ENCODE measurements around the gene ATOX1.

DNA sequence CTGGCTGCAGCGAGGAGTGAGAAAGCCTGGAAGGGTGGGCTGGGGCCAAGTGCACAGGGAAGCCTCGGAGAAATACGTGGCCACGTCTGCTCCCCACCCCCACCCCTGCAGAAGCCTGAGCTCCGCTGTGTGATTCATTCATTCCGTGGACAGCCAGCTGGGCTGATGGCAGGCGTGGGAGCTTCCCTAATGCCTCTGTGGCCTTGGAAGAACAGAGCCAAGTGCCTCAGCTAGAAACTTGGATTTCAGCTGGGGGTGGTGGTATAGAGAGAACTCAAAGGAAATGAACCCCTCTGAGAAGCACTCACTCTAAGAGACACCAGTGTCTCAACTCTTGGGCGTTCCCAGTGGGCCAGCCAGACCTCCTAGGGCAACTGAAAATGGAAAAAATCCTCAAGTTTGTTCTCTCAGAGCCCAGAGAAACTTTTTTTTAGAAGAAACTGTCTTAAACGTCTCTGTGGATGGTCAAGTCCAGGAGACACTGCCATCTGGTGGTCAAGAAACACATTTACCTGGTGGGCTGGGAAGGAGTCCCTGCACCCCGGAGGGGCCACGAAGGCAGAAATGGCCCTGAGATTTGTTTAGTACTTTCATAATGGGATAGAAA, 18.0 kb downstream of the ATOX1 start:
- TF ChIP-seq, protein P1, sequence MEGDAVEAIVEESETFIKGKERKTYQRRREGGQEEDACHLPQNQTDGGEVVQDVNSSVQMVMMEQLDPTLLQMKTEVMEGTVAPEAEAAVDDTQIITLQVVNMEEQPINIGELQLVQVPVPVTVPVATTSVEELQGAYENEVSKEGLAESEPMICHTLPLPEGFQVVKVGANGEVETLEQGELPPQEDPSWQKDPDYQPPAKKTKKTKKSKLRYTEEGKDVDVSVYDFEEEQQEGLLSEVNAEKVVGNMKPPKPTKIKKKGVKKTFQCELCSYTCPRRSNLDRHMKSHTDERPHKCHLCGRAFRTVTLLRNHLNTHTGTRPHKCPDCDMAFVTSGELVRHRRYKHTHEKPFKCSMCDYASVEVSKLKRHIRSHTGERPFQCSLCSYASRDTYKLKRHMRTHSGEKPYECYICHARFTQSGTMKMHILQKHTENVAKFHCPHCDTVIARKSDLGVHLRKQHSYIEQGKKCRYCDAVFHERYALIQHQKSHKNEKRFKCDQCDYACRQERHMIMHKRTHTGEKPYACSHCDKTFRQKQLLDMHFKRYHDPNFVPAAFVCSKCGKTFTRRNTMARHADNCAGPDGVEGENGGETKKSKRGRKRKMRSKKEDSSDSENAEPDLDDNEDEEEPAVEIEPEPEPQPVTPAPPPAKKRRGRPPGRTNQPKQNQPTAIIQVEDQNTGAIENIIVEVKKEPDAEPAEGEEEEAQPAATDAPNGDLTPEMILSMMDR (IDR thresholded peaks at IDR 0.05): peak; percentile 95
- TF ChIP-seq TAF1 (IDR thresholded peaks at IDR 0.05; ENCODE audit: borderline replicate concordance, low read depth, low read length) (no peak), RCOR1 (IDR thresholded peaks at IDR 0.05; ENCODE audit: low read length) (no peak), POLR2AphosphoS5 (IDR thresholded peaks at IDR 0.05; ENCODE audit: low read depth, low read length) (peak; percentile 73), RFX5 (IDR thresholded peaks at IDR 0.05; ENCODE audit: low read length) (no peak), SIN3A (IDR thresholded peaks at IDR 0.05; ENCODE audit: borderline replicate concordance, low read depth, low read length) (0 out of 2 replicates have a peak, but pooled peaks have one; percentile 0), GABPA (IDR thresholded peaks at IDR 0.05; ENCODE audit: low read depth) (no peak; the same call in 1 of the 2 replicates), EP300 (IDR thresholded peaks at IDR 0.05; ENCODE audit: borderline replicate concordance in 1 of 2, low read depth in 1 of 2, low read length in 1 of 2) (peak; percentile 3 to 80; a peak in 1 of 4 replicates)
- TF ChIP-seq, protein P2, sequence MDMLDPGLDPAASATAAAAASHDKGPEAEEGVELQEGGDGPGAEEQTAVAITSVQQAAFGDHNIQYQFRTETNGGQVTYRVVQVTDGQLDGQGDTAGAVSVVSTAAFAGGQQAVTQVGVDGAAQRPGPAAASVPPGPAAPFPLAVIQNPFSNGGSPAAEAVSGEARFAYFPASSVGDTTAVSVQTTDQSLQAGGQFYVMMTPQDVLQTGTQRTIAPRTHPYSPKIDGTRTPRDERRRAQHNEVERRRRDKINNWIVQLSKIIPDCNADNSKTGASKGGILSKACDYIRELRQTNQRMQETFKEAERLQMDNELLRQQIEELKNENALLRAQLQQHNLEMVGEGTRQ (IDR thresholded peaks at IDR 0.05; ENCODE audit: borderline replicate concordance, low read depth, low read length): no peak

Data from SK-N-SH (cell line).